HL-60 (cell line): ENCODE results near the gene FARS2.

Experiments
- POLR2AphosphoS5 ChIP-seq: IDR thresholded peaks from 2 replicates; pipeline ENCODE4 v1.6.1; 2012; ENCODE audit warnings: low read depth
- TF ChIP-seq, protein P1 (sequence below): IDR thresholded peaks from one replicate; pipeline ENCODE4 v1.5.1; 2011; ENCODE audit warnings: low read length, control low read depth, inconsistent platforms; ENCODE audit not compliant: insufficient read depth
- TF ChIP-seq, protein P2 (sequence below): IDR thresholded peaks from 2 replicates; pipeline ENCODE4 v1.6.1; 2012; ENCODE audit warnings: low read depth; ENCODE audit not compliant: insufficient replicate concordance

DNA sequence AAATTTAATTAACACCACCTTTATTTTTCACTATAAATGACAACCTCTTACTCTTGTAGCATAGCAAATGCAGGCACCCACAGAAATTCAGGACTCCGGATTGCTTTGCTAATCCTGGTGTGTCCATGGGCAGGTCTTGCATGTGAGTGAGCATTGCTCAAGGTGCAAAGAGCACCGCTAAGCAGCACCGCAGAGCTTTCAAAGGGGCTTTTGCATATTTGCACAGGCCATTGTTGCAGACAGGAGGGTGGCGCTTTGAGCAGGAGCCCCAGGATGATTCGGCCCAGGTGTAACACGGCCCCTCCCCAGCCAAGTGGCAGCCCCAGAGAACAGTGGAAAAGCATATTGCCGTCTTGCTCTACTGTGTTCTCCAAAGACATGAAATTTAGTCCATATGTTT is 452.2 kb downstream of the FARS2 start:
- TF ChIP-seq, protein P1, sequence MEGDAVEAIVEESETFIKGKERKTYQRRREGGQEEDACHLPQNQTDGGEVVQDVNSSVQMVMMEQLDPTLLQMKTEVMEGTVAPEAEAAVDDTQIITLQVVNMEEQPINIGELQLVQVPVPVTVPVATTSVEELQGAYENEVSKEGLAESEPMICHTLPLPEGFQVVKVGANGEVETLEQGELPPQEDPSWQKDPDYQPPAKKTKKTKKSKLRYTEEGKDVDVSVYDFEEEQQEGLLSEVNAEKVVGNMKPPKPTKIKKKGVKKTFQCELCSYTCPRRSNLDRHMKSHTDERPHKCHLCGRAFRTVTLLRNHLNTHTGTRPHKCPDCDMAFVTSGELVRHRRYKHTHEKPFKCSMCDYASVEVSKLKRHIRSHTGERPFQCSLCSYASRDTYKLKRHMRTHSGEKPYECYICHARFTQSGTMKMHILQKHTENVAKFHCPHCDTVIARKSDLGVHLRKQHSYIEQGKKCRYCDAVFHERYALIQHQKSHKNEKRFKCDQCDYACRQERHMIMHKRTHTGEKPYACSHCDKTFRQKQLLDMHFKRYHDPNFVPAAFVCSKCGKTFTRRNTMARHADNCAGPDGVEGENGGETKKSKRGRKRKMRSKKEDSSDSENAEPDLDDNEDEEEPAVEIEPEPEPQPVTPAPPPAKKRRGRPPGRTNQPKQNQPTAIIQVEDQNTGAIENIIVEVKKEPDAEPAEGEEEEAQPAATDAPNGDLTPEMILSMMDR = no peak
- TF ChIP-seq, protein P2, sequence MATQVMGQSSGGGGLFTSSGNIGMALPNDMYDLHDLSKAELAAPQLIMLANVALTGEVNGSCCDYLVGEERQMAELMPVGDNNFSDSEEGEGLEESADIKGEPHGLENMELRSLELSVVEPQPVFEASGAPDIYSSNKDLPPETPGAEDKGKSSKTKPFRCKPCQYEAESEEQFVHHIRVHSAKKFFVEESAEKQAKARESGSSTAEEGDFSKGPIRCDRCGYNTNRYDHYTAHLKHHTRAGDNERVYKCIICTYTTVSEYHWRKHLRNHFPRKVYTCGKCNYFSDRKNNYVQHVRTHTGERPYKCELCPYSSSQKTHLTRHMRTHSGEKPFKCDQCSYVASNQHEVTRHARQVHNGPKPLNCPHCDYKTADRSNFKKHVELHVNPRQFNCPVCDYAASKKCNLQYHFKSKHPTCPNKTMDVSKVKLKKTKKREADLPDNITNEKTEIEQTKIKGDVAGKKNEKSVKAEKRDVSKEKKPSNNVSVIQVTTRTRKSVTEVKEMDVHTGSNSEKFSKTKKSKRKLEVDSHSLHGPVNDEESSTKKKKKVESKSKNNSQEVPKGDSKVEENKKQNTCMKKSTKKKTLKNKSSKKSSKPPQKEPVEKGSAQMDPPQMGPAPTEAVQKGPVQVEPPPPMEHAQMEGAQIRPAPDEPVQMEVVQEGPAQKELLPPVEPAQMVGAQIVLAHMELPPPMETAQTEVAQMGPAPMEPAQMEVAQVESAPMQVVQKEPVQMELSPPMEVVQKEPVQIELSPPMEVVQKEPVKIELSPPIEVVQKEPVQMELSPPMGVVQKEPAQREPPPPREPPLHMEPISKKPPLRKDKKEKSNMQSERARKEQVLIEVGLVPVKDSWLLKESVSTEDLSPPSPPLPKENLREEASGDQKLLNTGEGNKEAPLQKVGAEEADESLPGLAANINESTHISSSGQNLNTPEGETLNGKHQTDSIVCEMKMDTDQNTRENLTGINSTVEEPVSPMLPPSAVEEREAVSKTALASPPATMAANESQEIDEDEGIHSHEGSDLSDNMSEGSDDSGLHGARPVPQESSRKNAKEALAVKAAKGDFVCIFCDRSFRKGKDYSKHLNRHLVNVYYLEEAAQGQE = no peak
- no peak for TF ChIP-seq POLR2AphosphoS5
